ENCODE results near the gene UBL7.

UBL7 gene

GRCh38 chr15:74406517-74406916, 54.4 kb downstream of the UBL7 start:
- no peak for DNase-seq

- DNase-seq = no peak
Observed at GRCh38 chr15:74405823-74406222, 55.1 kb downstream of the UBL7 start.

GRCh38 chr15:74403991-74404563, 56.9 kb downstream of the UBL7 start:
- DNase-seq = no peak

GRCh38 chr15:74403588-74403919, 57.4 kb downstream of the UBL7 start:
- no peak for DNase-seq

- DNase-seq = no peak
Observed at GRCh38 chr15:74402873-74403587, 57.9 kb downstream of the UBL7 start.

GRCh38 chr15:74402337-74402841, 58.6 kb downstream of the UBL7 start:
- DNase-seq = no peak

GRCh38 chr15:74400915-74401757, 59.8 kb downstream of the UBL7 start:
- DNase-seq = no peak

- no peak for DNase-seq
Observed at GRCh38 chr15:74400313-74400860, 60.6 kb downstream of the UBL7 start.

DNA sequence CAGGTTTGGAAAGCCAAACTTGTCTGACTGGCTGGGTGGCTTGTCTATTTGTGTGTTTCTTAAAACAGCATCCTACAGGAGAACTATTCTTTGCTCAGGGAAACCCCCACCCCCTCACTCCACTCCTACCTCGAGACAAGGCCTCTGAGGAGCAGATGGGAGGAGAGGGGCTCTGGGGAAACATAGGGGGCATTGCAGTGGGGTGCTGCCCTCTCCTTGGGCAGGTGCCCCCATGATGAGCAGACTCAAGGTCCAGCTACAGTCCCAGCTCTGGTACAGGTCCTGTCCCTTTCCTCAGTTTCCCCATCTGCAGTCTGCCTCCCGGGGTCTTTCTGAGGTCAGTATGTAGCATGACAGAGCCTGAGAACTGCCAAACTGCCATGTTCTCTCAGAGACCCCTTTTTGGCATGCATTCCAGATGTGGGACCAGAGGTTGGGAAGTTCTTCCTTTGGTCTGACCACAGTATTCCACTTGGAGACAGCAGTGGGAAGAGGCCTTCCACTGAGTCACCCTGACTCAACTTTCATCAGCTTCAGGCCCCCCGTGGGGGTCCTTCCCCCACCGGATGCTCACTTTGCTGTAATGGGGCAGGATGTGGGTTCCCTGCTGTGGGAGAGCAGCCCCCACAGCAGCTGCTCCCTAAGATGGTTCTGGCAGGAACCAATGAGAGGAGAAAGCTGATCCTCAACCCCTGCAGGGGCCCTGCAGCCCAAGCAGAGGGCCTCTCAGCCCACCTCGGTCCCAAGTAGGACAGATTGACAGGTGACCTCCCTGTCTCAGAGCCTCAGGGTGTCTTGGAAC, 61.2 kb downstream of the UBL7 start:
- no peak for DNase-seq

DNA sequence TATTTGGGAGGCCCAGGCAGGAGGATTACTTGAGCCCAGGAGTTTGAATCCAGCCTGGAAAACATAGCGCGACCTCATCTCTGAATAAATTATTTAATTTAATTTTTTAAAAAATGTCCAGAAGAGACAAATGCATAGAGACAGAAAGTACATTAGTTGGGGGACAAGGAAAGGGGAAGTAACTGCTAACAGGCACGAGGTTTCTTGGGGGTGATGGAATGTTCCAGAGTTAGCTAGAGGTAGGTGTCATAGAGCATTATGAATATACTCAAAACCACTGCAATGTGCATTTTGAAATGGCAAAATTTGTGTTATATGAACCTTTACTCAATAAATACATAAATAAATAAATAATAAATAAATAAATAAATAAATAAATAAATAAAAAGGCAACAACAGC, 61.9 kb downstream of the UBL7 start:
- DNase-seq = no peak

DNA sequence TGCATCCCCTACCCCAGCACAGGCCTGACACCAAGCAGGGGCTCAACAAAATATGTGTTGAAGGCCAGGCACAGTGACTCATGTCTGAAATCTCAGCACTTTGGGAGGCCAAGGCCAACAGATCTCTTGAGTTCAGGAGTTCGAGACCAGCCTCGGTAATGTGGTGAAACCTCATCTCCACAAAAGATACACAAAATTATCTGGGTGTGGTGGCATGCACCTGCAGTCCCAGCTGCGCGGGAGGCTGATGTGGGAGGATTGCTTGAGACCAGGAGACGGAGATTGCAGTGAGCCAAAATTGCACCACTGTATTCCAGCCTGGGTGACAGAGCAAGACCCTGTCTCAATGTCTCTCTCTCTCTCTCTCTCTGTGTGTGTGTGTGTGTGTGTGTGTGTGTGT, 62.8 kb downstream of the UBL7 start:
- no peak for DNase-seq

GRCh38 chr15:74397239-74398068, 63.5 kb downstream of the UBL7 start:
- no peak for DNase-seq

GRCh38 chr15:74396445-74397238, 64.3 kb downstream of the UBL7 start:
- no peak for DNase-seq

- no peak for DNase-seq
Observed at GRCh38 chr15:74396146-74396438, 64.9 kb downstream of the UBL7 start.

All from NCI-H2171 treated with DMSO at 0.1 percent for 48 hours (cell line).